ENCODE data around the gene CMTM1.
"Not testable (repeated sequence)": the region's sequence is repeated elsewhere in the genome, so short reads cannot be mapped to it uniquely, and the experiment has no call there.

The CMTM1 gene

DNA sequence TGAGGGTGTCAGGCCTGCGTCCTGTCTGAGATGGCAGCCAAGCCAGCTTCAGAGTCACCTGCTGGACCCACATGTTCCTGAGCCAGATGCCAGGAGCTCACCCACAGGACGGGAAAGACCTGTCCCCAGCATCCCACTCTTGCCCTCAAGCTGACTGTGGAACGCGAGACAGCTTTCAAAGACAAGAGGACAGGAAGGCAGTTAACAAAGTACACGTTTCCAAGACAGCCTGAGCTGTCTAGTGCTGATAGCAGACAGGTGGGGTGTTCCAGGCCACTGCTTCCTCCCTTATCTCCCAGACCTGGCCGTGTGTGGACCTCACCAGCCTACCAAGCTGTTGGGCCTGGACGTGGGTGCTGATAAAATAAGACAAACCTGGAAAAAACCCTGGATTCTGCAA, 51.5 kb downstream of the CMTM1 start:
- no peak for DNase-seq

DNA sequence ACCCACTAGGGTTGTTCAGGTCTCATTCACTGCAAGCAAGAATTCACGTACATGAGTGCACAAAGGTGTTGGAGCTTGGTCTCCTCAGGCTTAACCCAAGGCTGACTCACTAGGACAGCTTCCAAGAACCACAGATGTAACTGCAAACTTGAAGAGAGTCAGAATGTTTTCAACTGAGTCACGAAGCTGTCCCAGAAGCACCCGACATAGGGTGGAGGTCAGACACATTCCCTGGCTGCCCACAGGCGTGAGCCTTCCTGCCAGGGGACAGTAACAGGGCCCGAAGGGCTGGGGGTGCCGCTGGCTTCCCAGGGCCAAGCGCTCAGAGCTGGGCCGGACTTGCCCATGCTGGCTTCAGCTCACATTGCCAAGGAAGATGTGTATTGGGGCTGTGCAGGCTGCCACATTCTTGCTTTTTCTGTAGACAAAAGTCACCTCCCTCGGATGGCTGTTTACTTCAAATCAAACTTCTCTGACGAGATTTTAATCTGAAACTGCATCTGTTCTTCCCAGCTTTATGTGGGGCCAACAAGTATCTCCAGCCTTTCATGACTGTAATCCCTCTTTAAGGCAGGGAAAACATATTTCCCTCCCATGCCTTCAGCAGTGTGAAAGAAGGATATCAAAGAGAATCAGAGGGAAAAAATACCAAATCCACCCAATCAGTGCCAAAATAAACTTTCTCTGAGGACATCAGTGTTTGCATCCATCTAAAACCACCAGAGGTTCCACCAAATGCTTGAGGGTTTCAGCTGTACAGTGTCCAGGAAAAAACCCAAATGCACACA, 52.5 kb downstream of the CMTM1 start:
- DNase-seq = no peak

DNA sequence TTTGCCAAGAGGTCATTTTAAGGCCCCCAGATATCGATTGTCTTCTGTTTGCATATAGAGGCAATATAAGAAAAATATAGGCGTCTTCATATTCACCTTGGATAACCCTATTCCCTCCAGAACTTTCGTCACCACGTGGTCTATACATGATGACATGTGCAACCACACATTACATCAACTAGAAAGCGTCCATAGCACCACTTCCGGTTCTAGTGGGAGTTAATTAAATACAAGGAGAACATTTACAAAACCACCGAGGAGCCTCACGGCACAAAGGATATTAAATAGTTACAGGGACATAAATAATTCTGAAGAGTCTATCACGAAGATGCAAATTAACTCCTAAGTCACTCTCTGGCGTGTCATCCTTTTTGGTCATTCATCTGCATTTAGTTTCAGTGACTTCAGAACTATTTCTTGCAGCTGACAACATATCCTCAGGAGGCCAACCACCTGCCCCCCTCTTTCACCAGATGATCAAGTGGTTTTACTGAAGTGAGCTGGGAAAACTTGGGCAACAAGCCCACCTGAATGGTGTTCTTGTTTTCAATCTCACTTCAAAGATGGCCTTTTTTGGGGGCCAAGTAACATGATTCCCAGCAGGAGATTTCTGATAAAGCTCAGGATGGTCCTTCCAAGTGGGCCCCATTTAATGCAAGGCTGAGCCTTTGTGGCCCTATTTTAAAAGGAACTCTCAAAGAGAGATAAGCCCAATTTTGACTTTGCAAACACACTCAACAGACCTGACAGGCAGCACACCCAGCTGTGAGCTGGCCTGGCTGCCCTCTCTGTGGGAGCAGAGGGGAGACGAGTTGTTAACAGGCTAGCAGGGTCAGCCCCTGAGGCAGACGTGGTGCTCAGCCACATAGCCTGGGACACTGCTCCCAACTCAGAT, 53.5 kb downstream of the CMTM1 start:
- DNase-seq = no peak

DNA sequence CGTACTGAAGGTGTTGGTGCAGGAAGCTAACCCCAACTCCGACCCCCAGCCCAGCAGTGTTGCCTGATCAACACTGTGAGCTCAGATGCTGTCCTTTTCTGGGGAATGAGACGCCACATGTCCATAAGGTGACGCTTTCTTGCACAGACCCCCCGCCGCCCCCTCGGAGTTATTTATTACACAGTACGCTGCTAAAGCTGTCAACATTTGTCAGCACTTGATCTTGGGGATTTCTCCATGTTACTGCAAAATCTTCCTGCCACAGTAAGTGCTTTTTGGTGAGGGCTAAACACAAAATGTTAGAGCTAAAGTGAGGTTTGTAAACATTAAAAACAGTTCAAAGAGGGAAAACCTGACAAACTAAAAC, 54.2 kb downstream of the CMTM1 start:
- DNase-seq = no peak

DNA sequence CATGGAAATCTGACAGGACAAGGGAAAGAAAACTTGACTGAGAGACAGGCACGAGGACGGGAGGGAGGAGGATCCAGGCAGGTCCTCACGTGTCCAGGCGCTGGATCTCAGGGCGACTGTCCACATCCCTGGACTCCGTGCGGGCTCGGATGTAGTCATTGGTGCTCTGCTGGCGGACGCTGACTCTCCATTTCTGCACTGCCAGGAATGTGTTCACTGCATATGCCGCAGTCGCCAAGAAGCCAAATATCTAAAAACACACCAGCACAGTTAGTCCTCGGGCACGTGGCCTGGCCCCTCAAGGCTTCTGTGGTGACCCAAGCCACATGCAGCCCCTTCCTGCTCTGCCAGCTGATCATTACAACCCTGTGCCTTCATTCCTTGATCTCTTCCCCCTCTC, 55.7 kb downstream of the CMTM1 start:
- DNase-seq = no peak

DNA sequence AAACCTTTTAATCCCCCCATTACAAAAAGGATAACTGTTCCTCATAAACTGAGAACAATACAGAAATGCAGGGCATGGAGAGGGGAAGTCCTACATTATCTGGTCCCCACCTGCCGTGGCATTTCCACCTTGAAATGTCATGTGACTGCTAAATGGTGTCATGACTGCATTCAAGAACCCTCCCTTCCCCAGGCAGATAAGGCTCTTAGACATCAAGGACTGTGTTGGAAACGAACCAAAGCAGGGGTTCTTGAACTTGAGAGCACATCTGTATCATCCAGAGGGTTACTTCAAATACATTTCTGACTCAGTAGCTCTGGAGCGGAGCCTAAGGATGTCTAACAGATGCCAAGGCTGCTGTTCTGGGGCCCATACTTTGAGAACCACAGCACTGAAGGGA, 56.6 kb downstream of the CMTM1 start:
- no peak for DNase-seq

DNA sequence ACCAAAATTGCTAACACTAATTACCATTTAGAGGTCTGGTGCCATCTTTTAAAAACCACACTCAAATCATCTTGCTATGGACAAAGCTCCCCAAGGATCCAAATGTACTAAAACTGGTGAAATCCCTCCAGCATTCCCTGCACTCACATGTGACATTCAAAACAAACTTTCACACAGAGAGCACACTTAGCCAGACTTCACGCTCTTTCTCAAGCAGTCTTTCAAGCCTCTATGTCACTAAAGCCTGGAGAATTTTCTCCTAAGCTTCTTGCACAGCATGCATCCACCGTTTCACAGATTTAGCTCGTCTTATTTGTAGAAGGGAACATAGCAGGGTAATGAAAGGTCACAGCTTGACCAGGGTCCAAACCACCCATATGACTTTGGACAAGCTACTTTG, 57.5 kb downstream of the CMTM1 start:
- DNase-seq = no peak

DNA sequence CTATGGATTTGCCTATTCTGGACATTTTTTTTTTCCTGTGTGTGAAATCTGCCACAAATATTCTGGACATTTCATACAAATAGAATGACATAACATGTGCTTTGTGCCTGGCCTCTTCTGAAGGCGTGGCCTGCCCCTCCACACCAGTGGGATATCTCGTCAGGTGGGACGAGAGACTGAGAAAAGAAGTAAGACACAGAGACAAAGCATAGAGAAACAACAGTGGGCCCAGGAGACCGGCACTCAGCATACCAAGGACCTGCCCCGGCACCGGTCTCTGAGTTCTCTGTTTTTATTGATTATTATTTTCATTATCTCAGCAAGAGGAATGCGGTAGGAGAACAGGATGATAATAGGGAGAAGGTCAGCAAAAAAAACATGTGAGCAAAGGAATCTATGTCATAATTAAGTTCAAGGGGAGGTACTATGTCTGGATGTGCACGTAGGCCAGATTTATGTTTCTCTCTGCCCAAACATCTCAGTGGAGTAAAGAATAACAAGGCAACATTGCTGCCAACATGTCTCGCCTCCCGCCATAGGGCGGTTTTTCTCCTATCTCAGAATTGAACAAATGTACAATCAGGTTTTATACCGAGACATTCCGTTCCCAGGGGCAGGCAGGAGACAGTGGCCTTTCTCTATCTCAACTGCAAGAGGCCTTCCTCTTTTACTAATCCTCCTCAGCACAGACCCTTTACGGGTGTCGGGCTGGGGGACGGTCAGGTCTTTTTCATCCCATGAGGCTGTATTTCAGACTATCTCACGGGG, 61.6 kb downstream of the CMTM1 start:
- not testable (repeated sequence) for DNase-seq
